ENCODE measurements around the gene GALNT7. TPM values are rescaled to one million over a fixed set of nuclear protein-coding genes. Genes with fewer than 3 reads are reported as not detected.

Gene GALNT7
- total RNA-seq, 1 donor from 2014 or later: 67.8 TPM

- no peak for DNase-seq (ENCODE audit: low spot score, unreplicated experiment)
- Mint-ChIP-seq H3K27ac (no peak overlapping the region), H3K4me3 (ENCODE audit: low read depth) (no peak overlapping the region), H3K9me3 (ENCODE audit: low read depth) (no peaks in the 10 kb centered on the region), H3K4me1 (ENCODE audit: low read depth) (peaks cover 25% of the 10 kb centered on the region), H3K36me3 (ENCODE audit: insufficient read depth) (peaks cover 7% of the 10 kb centered on the region), H3K27me3 (no peaks in the 10 kb centered on the region)
- TF ChIP-seq CTCF (IDR thresholded peaks at IDR 0.05; ENCODE audit: unreplicated experiment): no peak
Measured at GRCh38 chr4:173212379-173212778, 43.8 kb downstream of the GALNT7 start.

- no peak for TF ChIP-seq CTCF (IDR thresholded peaks at IDR 0.05; ENCODE audit: unreplicated experiment)
- Mint-ChIP-seq H3K9me3 (ENCODE audit: low read depth) (no peaks in the 10 kb centered on the region), H3K27ac (no peak overlapping the region), H3K4me1 (ENCODE audit: low read depth) (peaks cover 32% of the 10 kb centered on the region), H3K4me3 (ENCODE audit: low read depth) (no peak overlapping the region), H3K36me3 (ENCODE audit: insufficient read depth) (peaks cover 7% of the 10 kb centered on the region), H3K27me3 (no peaks in the 10 kb centered on the region)
- no peak for DNase-seq (ENCODE audit: low spot score, unreplicated experiment)
Measured at GRCh38 chr4:173213296-173213695, 44.7 kb downstream of the GALNT7 start.

DNA sequence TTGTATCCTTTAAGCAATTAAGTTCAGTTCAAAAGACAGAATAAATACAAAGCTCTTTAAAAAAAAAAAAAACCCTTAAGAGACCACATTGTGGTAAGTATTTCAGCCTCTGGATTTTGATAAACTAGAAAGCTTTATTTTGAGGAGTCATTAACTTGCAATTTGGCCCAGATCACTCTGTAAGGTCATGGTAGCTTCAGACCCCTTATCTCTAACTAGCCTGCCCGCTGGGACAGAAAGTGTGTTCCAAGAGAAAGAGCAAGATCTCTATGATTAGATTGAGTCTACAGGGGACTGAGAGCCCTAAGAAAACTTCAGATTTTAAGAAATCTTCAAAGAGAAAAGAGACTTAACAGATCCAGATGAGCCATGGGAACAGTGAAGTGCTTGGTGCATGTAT, 45.6 kb downstream of the GALNT7 start:
- no peak for TF ChIP-seq CTCF (IDR thresholded peaks at IDR 0.05; ENCODE audit: unreplicated experiment)
- H3K4me3 Mint-ChIP-seq (ENCODE audit: low read depth): no peak overlapping the region
- no peak overlapping the region for H3K27ac Mint-ChIP-seq
- H3K9me3 Mint-ChIP-seq (ENCODE audit: low read depth): peaks cover 2% of the 10 kb centered on the region
- H3K27me3 Mint-ChIP-seq: no peaks in the 10 kb centered on the region
- H3K4me1 Mint-ChIP-seq (ENCODE audit: low read depth): peaks cover 34% of the 10 kb centered on the region
- peaks cover 8% of the 10 kb centered on the region for H3K36me3 Mint-ChIP-seq (ENCODE audit: insufficient read depth)
- no peak for DNase-seq (ENCODE audit: low spot score, unreplicated experiment)

- H3K9me3 Mint-ChIP-seq (ENCODE audit: low read depth): peaks cover 5% of the 10 kb centered on the region
- no peak overlapping the region for H3K4me3 Mint-ChIP-seq (ENCODE audit: low read depth)
- H3K4me1 Mint-ChIP-seq (ENCODE audit: low read depth): peaks cover 32% of the 10 kb centered on the region
- no peaks in the 10 kb centered on the region for H3K27me3 Mint-ChIP-seq
- TF ChIP-seq CTCF (IDR thresholded peaks at IDR 0.05; ENCODE audit: unreplicated experiment): no peak
- no peak for DNase-seq (ENCODE audit: low spot score, unreplicated experiment)
- no peak overlapping the region for H3K27ac Mint-ChIP-seq
- peaks cover 7% of the 10 kb centered on the region for H3K36me3 Mint-ChIP-seq (ENCODE audit: insufficient read depth)
Measured at GRCh38 chr4:173214661-173215060, 46.0 kb downstream of the GALNT7 start.

- H3K4me1 Mint-ChIP-seq (ENCODE audit: low read depth): peaks cover 23% of the 10 kb centered on the region
- H3K9me3 Mint-ChIP-seq (ENCODE audit: low read depth): peaks cover 11% of the 10 kb centered on the region
- DNase-seq (ENCODE audit: low spot score, unreplicated experiment): no peak
- TF ChIP-seq CTCF (IDR thresholded peaks at IDR 0.05; ENCODE audit: unreplicated experiment): no peak
- H3K36me3 Mint-ChIP-seq (ENCODE audit: insufficient read depth): peaks cover 6% of the 10 kb centered on the region
- no peaks in the 10 kb centered on the region for H3K27me3 Mint-ChIP-seq
- no peak overlapping the region for H3K27ac Mint-ChIP-seq
- no peak overlapping the region for H3K4me3 Mint-ChIP-seq (ENCODE audit: low read depth)
Measured at GRCh38 chr4:173217075-173217474, 48.5 kb downstream of the GALNT7 start.

Measured in progenitor cell of endocrine pancreas (in vitro differentiated cells).